Fibroblast of lung (primary cell): ENCODE results near the gene TCF12.

Source experiments
- EZH2 ChIP-seq: IDR thresholded peaks from 2 replicates; pipeline ENCODE4 v1.5.1; 2012; ENCODE audit warnings: low read length, control low read depth, mild to moderate bottlenecking; ENCODE audit errors: missing control alignments
- TF ChIP-seq, protein P1 (sequence below), 2 donors: IDR thresholded peaks in 1 of 2; conservative IDR thresholded peaks in 1 of 2; 1 replicate in 1 of 2; 2 replicates in 1 of 2; pipeline ENCODE4 v1.5.1; 2011 to 2012; ENCODE audit warnings: low read length in 2 of 2, control low read depth in 1 of 2, inconsistent platforms in 1 of 2, low read depth in 1 of 2, mild to moderate bottlenecking in 1 of 2

DNA sequence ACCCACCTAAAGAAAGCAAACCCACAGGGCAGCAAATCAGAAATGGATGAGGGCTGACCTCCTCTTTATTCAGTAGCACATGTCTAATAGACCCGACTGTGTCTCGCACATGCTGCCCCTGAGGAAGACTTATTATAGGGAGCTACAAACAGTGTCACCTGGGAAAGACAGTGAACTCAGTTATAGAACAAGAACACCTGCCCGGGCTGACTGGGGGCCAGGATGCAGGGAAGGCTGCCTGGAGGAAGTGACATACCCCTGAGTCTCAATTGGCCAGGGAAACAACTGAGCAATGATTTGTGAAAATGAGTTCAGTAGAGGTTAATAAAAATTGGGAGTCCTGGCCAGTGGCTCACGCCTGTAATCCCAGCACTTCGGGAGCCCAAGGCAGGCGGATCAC is 379.2 kb downstream of the TCF12 start:
- no peak for TF ChIP-seq EZH2
- TF ChIP-seq, protein P1, sequence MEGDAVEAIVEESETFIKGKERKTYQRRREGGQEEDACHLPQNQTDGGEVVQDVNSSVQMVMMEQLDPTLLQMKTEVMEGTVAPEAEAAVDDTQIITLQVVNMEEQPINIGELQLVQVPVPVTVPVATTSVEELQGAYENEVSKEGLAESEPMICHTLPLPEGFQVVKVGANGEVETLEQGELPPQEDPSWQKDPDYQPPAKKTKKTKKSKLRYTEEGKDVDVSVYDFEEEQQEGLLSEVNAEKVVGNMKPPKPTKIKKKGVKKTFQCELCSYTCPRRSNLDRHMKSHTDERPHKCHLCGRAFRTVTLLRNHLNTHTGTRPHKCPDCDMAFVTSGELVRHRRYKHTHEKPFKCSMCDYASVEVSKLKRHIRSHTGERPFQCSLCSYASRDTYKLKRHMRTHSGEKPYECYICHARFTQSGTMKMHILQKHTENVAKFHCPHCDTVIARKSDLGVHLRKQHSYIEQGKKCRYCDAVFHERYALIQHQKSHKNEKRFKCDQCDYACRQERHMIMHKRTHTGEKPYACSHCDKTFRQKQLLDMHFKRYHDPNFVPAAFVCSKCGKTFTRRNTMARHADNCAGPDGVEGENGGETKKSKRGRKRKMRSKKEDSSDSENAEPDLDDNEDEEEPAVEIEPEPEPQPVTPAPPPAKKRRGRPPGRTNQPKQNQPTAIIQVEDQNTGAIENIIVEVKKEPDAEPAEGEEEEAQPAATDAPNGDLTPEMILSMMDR (conservative IDR thresholded peaks at IDR 0.05 in 1 of 2, IDR thresholded peaks at IDR 0.05 in 1 of 2; ENCODE audit: low read depth in 1 of 2, low read length in 2 of 2) = no peak
